Ectodermal cell (in vitro differentiated cells): Measurements from ENCODE around the gene NMNAT1.
"Not testable (repeated sequence)": the region's sequence is repeated elsewhere in the genome, so short reads cannot be mapped to it uniquely, and the experiment has no call there.

ENCODE experiments used
- H3K27ac ChIP-seq: 2 replicates; pipeline ENCODE4 v1.7.0; 2013; ENCODE audit warnings: mild to moderate bottlenecking, low read depth, low read length; ENCODE audit not compliant: insufficient read depth, poor library complexity, severe bottlenecking
- H3K27me3 ChIP-seq: 2 replicates; pipeline ENCODE4 v1.7.0; 2013; ENCODE audit warnings: mild to moderate bottlenecking, low read length; ENCODE audit not compliant: insufficient read depth, control insufficient read depth, poor library complexity, severe bottlenecking
- H3K36me3 ChIP-seq: one replicate; pipeline ENCODE4 v1.7.0; 2013; ENCODE audit warnings: low read length; ENCODE audit not compliant: control insufficient read depth, insufficient read depth
- H3K4me1 ChIP-seq: one replicate; pipeline ENCODE4 v1.7.0; 2013; ENCODE audit warnings: low read length; ENCODE audit not compliant: control insufficient read depth, insufficient read depth
- H3K4me3 ChIP-seq: 2 replicates; pipeline ENCODE4 v1.7.0; 2013; ENCODE audit warnings: low read depth, low read length, control low read depth; ENCODE audit not compliant: insufficient read depth
- H3K9me3 ChIP-seq: 2 replicates; pipeline ENCODE4 v1.7.0; 2013; ENCODE audit warnings: mild to moderate bottlenecking, low read length, moderate library complexity; ENCODE audit not compliant: control insufficient read depth
- WGBS, 2 experiments: methylation state at CpG; one replicate each; pipeline ENCODE4 v1.1.7; 2013; ENCODE audit warnings: missing lambda C conversion rate in 2 of 2; 5-methylcytosine and 5-hydroxymethylcytosine counted together

The NMNAT1 gene

GRCh38 chr1:10019561-10019960, 76.3 kb downstream of the NMNAT1 start:
- H3K4me3 ChIP-seq: no peak overlapping the region
- H3K9me3 ChIP-seq: no peaks in the 10 kb centered on the region

GRCh38 chr1:10020086-10020485, 76.8 kb downstream of the NMNAT1 start:
- WGBS, 2 experiments: 91 to 92% methylated on average over 3 of the region's 3 CpGs

More at GRCh38 chr1:10019561-10019960, 76.3 kb downstream of the NMNAT1 start:
- Histone ChIP-seq H3K4me1 (no peaks in the 10 kb centered on the region), H3K36me3 (no peaks in the 10 kb centered on the region), H3K27ac (no peak overlapping the region), H3K27me3 (no peaks in the 10 kb centered on the region)

GRCh38 chr1:10020678-10021077, 77.4 kb downstream of the NMNAT1 start:
- H3K27me3 ChIP-seq, H3K9me3 ChIP-seq, H3K4me1 ChIP-seq, H3K36me3 ChIP-seq, H3K27ac ChIP-seq, H3K4me3 ChIP-seq: not testable (repeated sequence)
- 85 to 90% methylated on average over 2 of the region's 2 CpGs for WGBS, 2 experiments

More at GRCh38 chr1:10020086-10020485, 76.8 kb downstream of the NMNAT1 start:
- H3K9me3 ChIP-seq: no peaks in the 10 kb centered on the region
- H3K36me3 ChIP-seq: no peaks in the 10 kb centered on the region
- H3K27ac ChIP-seq: no peak overlapping the region
- no peaks in the 10 kb centered on the region for H3K27me3 ChIP-seq
- H3K4me3 ChIP-seq: no peak overlapping the region
- no peaks in the 10 kb centered on the region for H3K4me1 ChIP-seq

- 100% methylated on average over 1 to 2 of the region's 4 CpGs for WGBS, 2 experiments
- H3K36me3 ChIP-seq, H3K4me3 ChIP-seq, H3K4me1 ChIP-seq, H3K27me3 ChIP-seq, H3K9me3 ChIP-seq, H3K27ac ChIP-seq: not testable (repeated sequence)
Measured at GRCh38 chr1:10021992-10022391, 78.7 kb downstream of the NMNAT1 start.

GRCh38 chr1:10022656-10023055, 79.4 kb downstream of the NMNAT1 start:
- H3K4me3 ChIP-seq: no peak overlapping the region
- H3K27me3 ChIP-seq: no peaks in the 10 kb centered on the region
- H3K27ac ChIP-seq: no peak overlapping the region
- H3K4me1 ChIP-seq: no peaks in the 10 kb centered on the region
- no peaks in the 10 kb centered on the region for H3K9me3 ChIP-seq
- 89 to 98% methylated on average over 7 of the region's 7 CpGs for WGBS, 2 experiments
- H3K36me3 ChIP-seq: no peaks in the 10 kb centered on the region

- WGBS, 2 experiments: 93 to 95% methylated on average over 1 to 2 of the region's 2 CpGs
- H3K4me3 ChIP-seq: no peak overlapping the region
- H3K36me3 ChIP-seq: no peaks in the 10 kb centered on the region
- H3K4me1 ChIP-seq: no peaks in the 10 kb centered on the region
- H3K27me3 ChIP-seq: no peaks in the 10 kb centered on the region
- no peaks in the 10 kb centered on the region for H3K9me3 ChIP-seq
- no peak overlapping the region for H3K27ac ChIP-seq
Measured at GRCh38 chr1:10025354-10025753, 82.1 kb downstream of the NMNAT1 start.

- H3K36me3 ChIP-seq: no peaks in the 10 kb centered on the region
- H3K4me3 ChIP-seq: no peak overlapping the region
- no peaks in the 10 kb centered on the region for H3K27me3 ChIP-seq
- no peaks in the 10 kb centered on the region for H3K9me3 ChIP-seq
- no peak overlapping the region for H3K27ac ChIP-seq
- H3K4me1 ChIP-seq: no peaks in the 10 kb centered on the region
Measured at GRCh38 chr1:10027027-10027426, 83.8 kb downstream of the NMNAT1 start.

GRCh38 chr1:10028956-10029500, 85.8 kb downstream of the NMNAT1 start:
- not testable (repeated sequence) for H3K27me3 ChIP-seq, H3K27ac ChIP-seq, H3K9me3 ChIP-seq, H3K4me3 ChIP-seq, H3K4me1 ChIP-seq, H3K36me3 ChIP-seq
- WGBS, 2 experiments: 95 to 97% methylated on average over 24 of the region's 24 CpGs

GRCh38 chr1:10031461-10031860, 88.2 kb downstream of the NMNAT1 start:
- 100% methylated on average over 2 of the region's 3 CpGs; no CpG with 5 or more reads in 1 of the 2 experiments for WGBS, 2 experiments

GRCh38 chr1:10032590-10033358, 89.5 kb downstream of the NMNAT1 start, which contains the start of gene UBE4B:
TSS of gene UBE4B (plus strand) at chr1:10032958. CDS start at chr1:10033671, 713 bp downstream.
- no peaks in the 10 kb centered on the region for H3K36me3 ChIP-seq
- peak within 1 kb of the TSS; percentile 91 for H3K27ac ChIP-seq
- no peaks in the 10 kb centered on the region for H3K9me3 ChIP-seq
- WGBS, 2 experiments: 0% methylated on average over 68 to 72 of the region's 73 CpGs
- no peaks in the 10 kb centered on the region for H3K4me1 ChIP-seq
- H3K27me3 ChIP-seq: no peaks in the 10 kb centered on the region
- H3K4me3 ChIP-seq: peak within 1 kb of the TSS; percentile 57

More at GRCh38 chr1:10031461-10031860, 88.2 kb downstream of the NMNAT1 start:
- no peaks in the 10 kb centered on the region for H3K27me3 ChIP-seq
- H3K27ac ChIP-seq: no peak overlapping the region
- H3K4me1 ChIP-seq: no peaks in the 10 kb centered on the region
- H3K9me3 ChIP-seq: no peaks in the 10 kb centered on the region
- H3K4me3 ChIP-seq: no peak overlapping the region
- no peaks in the 10 kb centered on the region for H3K36me3 ChIP-seq
